HG03095 (cell line): ENCODE data around the gene ETV5.

Experiments used
- ATAC-seq: cut with Tn5 transposase; IDR thresholded peaks from one replicate; pipeline ENCODE4 v1.9.1; 2021; ENCODE audit warnings: moderate library complexity; ENCODE audit not compliant: unreplicated experiment

ETV5 gene

DNA sequence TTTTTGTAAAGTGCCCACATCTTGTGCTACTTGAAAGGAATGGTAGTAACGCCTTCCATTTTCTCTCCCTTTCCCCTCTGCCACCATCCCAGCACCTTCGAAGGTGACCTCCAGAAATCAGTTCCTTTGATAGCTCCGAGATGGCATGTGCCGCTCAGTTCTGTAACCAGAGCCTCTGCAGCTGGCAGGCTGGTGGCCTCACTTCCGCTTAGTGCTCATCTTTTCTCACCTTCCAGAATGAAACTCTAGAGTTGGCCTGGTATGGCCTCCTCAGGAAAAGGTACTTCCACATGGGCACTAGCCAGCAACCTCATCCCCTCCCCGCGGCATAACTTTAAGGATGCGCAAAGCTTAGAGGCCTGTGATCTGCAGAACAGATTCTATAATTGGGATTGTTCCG is 38.8 kb downstream of the ETV5 start:
- ATAC-seq, result no peak

GRCh38 chr3:186069199-186069598 is 39.7 kb downstream of the ETV5 start:
- ATAC-seq, result no peak

GRCh38 chr3:186068243-186068552 is 40.7 kb downstream of the ETV5 start:
- no peak for ATAC-seq

GRCh38 chr3:186067360-186068242 is 41.3 kb downstream of the ETV5 start:
- peak; percentile 50 for ATAC-seq

GRCh38 chr3:186060222-186060621 is 48.7 kb downstream of the ETV5 start:
- ATAC-seq, result peak; percentile 72

- ATAC-seq, result no peak
These were observed 49.7 kb downstream of the ETV5 start for GRCh38 chr3:186059192-186059591.

GRCh38 chr3:186058225-186058624 is 50.7 kb downstream of the ETV5 start:
- no peak for ATAC-seq

DNA sequence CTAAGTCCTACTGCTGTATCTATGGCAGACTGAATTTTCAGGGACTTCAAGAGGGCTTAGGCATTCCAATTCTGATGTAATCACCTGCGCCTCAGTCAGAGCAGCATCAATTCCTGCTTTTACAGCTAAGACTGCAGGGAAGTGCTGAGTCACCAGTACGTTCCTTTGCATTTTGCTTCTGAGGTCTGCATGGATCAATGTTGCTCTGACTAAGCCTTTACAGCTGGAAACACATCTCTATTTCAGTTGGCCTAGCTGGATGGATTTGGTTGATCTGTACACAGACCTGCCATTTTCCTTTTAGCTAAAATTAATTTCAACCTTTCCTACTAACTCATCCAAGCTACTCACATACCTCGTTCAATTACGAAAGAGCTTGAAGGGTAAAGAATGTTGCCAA is 51.3 kb downstream of the ETV5 start:
- no peak for ATAC-seq

DNA sequence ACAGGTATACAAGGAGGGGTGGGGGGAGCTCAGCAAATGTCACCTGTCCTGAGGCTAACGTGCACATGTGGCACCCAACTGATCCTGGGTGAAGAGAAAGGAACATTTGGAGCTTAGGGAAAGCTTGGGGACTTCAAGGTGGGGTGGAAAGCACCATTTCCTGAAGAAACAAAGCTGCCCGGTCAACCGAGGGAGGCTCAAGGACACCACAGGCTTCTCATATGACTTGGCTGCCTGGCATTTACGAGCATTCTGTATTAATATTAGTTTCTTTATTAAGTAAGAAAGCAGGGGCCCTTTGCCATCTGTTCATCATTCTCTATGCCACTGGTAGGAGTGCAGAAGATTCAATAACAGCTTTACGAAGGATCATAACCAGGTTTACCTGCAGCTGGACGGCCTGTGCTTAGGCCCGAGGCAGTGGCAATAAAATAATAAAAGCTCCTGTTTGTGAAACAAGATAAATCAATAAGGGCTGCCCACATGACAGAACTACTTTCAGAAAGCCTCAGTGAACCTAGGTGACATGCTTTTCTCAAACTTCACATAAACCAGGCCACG is 54.0 kb downstream of the ETV5 start:
- ATAC-seq, result no peak

GRCh38 chr3:186053954-186054791 is 54.7 kb downstream of the ETV5 start:
- no peak for ATAC-seq

GRCh38 chr3:186052096-186052840 is 56.6 kb downstream of the ETV5 start:
- ATAC-seq, result no peak

GRCh38 chr3:186049001-186049400 is 59.9 kb downstream of the ETV5 start:
- no peak for ATAC-seq

- ATAC-seq, result no peak
These were observed 60.8 kb downstream of the ETV5 start for GRCh38 chr3:186048119-186048518.

GRCh38 chr3:186046838-186047237 is 62.1 kb downstream of the ETV5 start:
- ATAC-seq, result no peak

DNA sequence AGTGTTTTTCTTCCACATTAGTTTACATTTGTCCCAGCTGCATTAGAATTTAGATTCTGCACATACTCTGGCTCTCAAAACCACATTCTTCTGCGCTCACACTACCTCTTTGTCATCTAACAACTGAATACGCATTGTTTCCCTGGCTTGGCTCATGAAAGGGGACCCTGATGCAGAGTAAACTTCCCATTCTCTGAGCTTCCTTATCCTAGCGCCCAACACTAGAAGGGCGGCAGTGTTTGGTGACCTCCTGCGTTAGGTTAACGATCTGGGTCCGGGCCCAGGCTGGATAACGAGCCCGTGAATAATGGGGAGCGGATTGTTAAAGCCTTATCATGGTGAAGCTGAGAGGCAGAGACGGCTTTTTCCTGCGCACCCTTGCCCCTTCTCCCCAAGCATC is 63.9 kb downstream of the ETV5 start:
- no peak for ATAC-seq

GRCh38 chr3:186044427-186044826 is 64.5 kb downstream of the ETV5 start:
- no peak for ATAC-seq

GRCh38 chr3:186042521-186043202 is 66.2 kb downstream of the ETV5 start:
- no peak for ATAC-seq

DNA sequence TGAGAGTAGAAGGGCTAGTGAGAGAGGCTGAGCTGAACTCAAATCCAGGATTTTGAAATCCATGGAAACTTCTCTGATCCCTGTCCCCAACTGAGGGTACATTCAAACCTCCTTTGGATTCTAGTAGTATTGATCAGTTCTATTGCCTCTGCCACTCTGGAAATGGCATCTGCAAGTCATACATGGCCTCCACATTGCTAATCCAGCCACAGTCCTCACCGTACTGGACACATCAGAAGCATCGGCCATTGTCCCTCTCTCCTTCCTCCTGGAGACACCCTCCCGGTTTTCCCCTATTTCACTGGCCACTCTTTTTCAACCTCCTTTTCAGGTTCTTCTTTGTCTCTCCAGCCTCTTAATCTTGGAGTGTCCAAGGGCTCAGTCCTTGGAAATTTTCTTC is 66.9 kb downstream of the ETV5 start:
- no peak for ATAC-seq

GRCh38 chr3:186038360-186038759 is 70.5 kb downstream of the ETV5 start:
- ATAC-seq, result no peak

GRCh38 chr3:186035277-186035676 is 73.6 kb downstream of the ETV5 start:
- ATAC-seq, result no peak

DNA sequence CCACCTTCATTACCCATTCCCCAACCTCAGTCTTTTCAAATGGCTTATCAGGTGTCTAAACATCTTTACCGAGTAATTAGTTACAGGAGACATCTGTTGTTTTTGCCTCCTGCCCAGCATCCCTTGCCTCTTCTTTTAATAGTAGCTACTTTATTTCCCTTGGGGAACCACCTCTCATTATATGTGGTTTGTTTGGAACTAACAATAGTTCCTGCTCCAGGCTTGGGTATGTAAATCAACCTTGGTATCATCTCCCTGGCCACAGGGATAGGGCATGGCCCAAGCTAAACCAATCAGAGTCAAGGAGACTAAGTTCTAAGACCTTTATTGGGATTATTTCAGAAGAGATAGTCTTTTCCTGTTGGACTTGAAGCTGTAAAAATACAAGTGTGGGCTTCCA is 76.6 kb downstream of the ETV5 start:
- ATAC-seq, result no peak
